Right renal cortex interstitium (tissue), 3 donors: ENCODE measurements around the gene PTPN22. TPM values are rescaled to one million over a fixed set of nuclear protein-coding genes. Genes with fewer than 3 reads are reported as not detected.
A peak's percentile ranks its signal among the peaks of the same experiment; 100 is the strongest.

Source experiments
- DNase-seq, 3 donors: peaks; one replicate each; pipeline ENCODE4 v3.0.0-alpha.2; 2013; ENCODE audit warnings: low read depth in 3 of 3, low spot score in 2 of 3
- polyA plus RNA-seq, 3 donors: library from polyadenylated mRNA; unstranded; fragments of 120-200 nt; gene quantifications; one replicate each; pipeline ENCODE4 v1.2.1, GENCODE V29; 2013; ENCODE audit not compliant: insufficient read length in 3 of 3

PTPN22 gene
- under 1 TPM; 0.24 to 0.43 (median 0.31) TPM for polyA plus RNA-seq

DNA sequence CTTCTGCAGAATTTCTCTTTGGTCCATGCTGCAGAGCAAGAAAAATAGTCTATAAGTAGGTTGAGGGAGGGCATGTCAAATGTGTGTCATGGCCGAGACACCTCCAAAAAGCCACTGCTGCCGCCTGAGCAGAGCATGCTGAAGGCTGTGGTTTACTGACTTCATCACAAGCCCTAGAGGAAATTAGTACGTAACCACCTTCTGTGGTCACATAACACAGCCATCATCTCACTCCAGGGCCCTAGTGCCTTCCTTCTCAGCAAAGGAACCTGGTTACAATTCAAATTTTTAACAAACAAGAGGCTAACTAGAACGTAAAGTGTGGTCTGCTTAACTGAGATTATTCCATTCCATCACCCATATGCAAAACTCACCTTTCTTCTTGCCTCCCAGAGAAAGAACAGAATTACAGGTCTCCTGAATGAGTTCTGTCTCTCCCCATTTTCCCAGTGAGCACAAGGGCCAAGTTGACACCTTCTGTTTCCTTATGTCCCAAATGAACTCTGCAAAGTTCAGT is at the start of gene PTPN22:
TSS of gene PTPN22 (minus strand) at position 116 of the 517 bp plus-strand sequence.
- DNase-seq, result no peak

DNA sequence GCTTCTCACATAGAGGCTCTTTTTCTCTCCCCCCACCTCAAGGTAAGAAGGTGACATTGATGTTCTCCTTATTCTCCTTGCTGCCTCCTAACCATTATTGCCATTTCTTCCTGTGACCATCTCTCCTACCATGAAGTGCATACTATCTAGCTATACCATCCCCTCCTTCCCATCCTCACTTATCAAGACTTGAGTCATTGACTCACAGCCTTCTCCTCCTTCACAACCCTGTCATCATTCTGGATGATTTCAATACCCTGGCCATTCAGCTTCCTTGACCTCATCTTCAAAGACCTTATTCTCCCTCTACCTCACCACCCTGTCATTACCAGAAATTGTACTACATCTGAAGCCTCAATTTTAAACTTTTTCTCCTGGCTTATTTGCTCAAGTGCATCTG is 46.7 kb upstream of the PTPN22 start:
- DNase-seq, result no peak

- no peak for DNase-seq
Measured at GRCh38 chr1:113917400-113918082, 46.0 kb upstream of the PTPN22 start.

GRCh38 chr1:113916974-113917373 is 45.5 kb upstream of the PTPN22 start:
- DNase-seq, result no peak

DNA sequence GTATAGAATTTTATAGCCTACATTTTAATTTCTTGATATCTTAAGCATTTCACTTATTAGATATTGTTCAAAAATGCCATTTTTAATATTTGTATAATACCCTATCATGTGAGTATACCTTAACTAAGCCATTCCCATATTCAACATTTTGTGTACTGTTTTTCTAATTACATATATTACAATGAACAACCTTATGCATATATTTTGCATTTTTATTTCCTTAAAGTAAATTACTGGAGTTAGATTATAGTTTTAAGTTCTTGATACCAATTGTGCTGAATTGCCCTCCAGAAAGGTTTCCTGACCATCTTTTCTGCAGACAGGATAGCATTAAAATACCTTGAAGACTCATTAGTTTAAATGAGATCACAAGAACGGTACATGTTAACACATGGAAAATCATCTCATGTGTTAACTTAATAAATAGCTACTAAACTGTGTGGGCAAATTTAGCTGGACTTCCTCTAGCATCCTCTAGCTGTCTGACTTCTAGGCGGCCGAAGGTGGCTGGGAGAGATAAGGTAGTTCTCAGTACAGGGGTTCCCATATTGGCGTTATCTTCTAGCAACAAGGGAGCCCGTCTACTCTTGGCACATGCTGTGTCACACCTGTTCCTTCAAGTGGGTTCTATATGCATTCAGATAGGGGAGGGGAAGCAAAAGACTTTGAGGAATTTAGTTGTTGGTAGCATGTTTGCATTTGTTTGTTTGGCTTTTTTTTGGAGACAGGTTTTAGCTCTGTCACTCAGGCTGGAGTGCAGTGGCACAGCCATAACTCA is 42.6 kb upstream of the PTPN22 start:
- no peak for DNase-seq

GRCh38 chr1:113913312-113913668 is 41.8 kb upstream of the PTPN22 start:
- no peak for DNase-seq

GRCh38 chr1:113912594-113913311 is 41.2 kb upstream of the PTPN22 start:
- DNase-seq, result no peak

GRCh38 chr1:113905435-113905861 is 33.9 kb upstream of the PTPN22 start:
- peak in 1 of 3 donors; percentile 13 for DNase-seq

DNA sequence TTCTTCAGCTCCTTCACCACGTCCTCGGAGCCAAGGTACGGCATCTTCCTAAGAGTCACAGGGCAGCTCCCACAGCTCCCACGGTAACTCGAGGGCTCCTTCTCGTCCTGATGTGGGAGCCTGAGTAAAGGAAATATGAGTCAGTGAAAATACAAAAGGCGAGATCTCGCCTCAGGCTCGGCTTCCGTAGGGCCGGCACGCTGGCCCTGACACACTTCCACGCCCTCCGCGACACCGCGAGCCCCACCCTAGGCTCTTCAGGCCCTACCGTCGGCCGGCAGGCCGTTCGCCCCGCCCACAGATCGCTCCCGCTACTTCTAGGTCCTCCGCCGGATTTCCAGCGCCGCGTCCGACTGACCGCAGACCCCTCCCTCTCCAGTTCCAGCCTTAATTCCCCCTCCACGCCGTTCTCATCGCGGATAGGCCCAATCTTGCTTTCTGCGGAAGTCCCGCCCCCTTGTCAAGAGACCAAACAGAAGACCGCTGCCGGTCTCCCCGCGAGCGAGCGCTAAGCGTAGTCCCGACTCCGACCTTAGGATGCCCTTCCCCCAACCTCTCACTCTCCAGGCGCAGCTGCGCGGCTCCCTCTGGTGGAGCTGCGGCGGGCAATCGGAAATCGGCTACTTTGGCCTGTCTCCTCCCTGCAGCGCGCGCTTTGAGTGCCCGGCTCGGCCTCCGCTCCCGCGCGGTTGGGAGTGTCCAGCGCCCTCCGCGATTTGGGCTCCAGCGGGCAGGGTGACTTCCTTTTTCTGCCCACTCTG is 33.3 kb upstream of the PTPN22 start, which contains the start of the genes AP4B1 and DCLRE1B:
TSS of gene AP4B1 (minus strand) at position 126 of the 761 bp plus-strand sequence. CDS start at position 44, 82 bp downstream.
TSS of gene DCLRE1B (plus strand) at position 653 of the 761 bp plus-strand sequence. CDS start 261 bp downstream, outside the sequence.
- DNase-seq, result peak; percentile 98 to 99 (median 99)

DNA sequence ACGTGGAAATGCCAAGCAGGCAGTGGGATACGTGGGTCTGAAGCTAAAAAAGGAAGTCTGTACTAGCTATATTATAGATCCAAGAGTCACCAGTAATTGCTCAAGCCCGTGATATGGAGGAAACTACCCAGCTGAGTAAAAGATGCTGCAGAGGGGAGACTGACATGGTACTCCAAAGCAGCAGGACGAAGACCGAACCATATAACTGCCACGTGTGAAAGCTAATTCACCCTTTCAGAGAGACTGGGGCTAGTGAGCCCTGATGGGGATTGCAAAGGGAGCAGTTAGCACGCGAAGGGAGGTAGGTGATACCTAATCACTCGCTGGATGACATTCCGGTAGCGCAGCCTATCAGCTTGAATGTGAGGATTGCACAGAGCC is 32.8 kb upstream of the PTPN22 start:
- no peak for DNase-seq

DNA sequence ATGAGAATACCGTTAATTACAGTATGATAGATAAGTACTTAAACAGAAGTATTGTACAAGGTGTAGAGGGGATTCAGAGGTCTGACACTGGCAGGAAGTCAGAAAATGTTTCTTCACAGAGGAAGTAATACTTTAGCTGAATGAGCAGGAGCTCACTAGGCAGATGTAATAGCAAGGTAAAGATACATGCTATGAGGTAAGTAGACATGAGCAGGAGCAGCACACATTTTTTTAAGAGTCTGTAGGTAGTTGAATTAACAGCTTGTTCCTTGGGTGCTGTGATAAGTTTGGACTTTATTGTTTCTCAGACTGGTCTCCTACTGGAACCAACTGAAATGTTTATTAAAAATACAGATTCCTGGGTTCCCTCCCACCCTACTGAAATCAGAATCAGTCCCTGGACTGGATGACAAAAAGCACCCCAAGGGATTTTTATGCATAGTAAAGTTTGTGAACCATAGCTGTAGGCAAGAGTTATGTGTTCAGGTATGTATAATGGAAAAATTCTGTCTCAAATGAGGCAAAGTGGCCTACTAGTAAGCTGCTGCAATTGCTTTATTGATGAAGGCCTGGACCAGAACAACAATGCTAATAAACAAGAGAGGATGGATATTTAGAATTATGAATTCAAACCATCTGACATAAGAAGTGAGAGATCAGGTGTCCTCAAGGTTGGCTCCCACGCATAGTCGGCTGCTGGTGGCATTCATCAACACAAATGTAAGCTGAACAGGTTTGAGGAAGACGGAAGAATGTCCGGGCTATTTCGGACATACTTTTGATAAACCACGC is 32.2 kb upstream of the PTPN22 start:
- DNase-seq, result no peak

GRCh38 chr1:113901191-113901590 is 29.7 kb upstream of the PTPN22 start:
- DNase-seq, result no peak

GRCh38 chr1:113899111-113899510 is 27.6 kb upstream of the PTPN22 start:
- no peak for DNase-seq

GRCh38 chr1:113898241-113898814 is 26.8 kb upstream of the PTPN22 start:
- DNase-seq, result no peak

DNA sequence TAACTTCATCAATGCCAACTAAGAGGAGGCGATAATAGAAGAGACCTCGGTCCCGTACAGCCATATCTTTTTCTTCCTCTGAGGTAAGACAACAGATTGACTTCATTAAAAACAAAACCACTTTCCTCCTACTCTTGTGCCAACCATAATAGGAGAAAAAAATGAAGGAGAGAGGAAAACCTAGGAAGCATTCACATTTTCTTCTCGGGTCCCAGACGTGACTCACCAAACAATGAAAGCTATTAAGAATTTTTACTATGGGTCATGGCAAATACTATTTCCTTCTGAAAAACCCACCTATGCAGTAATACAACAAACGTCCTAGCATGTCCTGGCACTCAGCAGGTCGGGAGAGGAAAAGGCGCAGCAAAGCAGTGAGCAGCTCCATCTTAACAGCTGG is 24.4 kb upstream of the PTPN22 start:
- no peak for DNase-seq

DNA sequence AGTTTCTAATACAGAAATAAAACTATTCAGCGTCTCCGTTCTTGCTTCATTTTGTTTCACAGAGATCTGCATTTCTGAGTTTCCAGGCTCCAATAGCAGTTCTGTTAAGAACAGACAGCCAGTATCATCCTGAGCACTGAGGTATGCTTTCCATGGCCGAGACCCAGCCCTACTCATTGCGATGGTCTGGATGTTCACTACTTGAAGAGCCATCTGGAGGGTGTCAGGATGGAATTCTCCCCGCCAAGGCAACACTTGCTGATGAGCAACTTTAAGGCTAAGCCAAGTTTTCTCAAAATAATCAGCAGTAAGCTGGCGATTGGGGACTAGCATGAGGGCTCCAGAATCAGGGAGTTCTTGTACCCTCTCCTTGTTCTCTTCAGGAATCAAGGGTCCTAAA is 23.6 kb upstream of the PTPN22 start:
- DNase-seq, result no peak

DNA sequence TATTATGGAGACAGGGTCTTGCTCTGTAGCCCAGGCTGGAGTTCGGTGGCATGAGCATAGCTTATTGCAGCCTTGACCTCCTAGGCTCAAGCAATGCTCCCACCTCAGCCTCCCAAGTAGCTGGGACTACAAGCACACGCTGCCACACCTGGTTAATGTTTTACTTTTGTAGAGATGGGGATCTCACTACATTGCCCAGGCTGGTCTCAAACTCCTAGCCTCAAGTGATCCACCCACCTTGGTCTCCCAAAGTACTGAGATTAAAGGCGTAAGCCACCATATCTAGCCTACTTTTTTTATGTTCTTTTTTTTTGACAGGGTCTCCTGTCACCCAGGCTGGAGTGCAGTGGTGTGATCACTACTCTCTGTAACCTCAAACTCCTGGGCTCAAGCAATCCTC is 21.8 kb upstream of the PTPN22 start:
- no peak for DNase-seq

- no peak for DNase-seq
Measured at GRCh38 chr1:113891631-113892220, 20.2 kb upstream of the PTPN22 start.

GRCh38 chr1:113890816-113891215 is 19.3 kb upstream of the PTPN22 start:
- DNase-seq, result no peak
